GM19455 (cell line): Measurements from ENCODE around the gene KIF21A.
"Not testable (repeated sequence)": the region's sequence is repeated elsewhere in the genome, so short reads cannot be mapped to it uniquely, and the experiment has no call there.

Experiments used
- ATAC-seq: cut with Tn5 transposase; IDR thresholded peaks from one replicate; pipeline ENCODE4 v1.9.1; 2021; ENCODE audit not compliant: unreplicated experiment

The KIF21A gene

DNA sequence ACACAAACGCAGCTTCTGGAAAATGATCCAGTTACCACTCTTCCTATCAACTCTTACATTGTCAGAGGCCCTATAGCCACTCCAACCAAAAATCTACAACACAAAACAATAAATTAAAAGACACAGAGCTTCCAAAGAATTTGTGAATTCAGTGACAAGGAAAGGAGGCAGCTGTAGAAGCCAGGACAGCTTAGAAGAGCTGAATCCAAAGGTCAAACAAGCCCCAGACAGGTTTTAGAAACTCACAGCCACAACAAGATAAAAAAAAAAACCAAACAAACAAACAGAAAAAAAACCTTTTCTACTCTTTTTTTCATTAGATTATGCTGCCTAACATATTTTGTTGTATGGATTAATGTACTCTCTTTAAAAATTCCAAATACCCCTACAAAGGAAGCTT is 94.4 kb downstream of the KIF21A start:
- ATAC-seq, result no peak

DNA sequence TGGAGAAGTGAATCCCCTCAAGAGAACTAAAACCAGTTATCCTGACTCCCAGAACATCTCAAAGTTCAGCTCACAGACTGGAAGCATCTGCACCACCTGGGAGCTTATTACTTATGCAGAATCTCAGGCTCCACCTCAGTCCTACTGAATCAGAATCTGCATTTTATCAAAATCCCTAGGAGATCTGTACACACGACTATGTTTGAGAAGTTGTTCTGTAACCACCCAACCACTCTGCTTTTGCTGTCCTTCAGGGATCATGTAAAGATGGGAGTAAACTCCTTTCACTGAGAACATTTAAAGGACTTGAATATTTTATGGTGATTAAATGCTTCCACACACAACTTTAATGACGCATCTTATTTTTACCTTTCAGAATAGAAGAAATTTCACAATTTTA is 98.0 kb downstream of the KIF21A start:
- no peak for ATAC-seq

DNA sequence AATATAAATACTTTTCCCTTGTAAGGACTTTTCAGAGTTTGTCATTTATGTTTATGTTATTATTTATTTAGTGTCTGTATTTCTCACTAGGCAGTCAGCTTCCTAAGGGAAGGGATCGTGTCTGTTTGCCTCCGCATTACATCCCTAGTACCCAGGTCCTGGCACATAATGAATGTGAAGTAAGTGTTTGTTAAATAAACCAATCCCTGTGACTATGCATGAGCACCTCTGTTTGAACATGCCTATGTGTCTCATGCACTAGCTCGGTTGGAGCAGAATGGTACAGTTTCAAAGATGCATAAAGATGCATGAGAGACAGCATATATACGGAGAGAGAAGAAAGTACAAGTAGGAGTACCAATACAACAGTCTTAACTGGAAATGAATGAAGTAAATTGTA is 99.3 kb downstream of the KIF21A start:
- no peak for ATAC-seq

DNA sequence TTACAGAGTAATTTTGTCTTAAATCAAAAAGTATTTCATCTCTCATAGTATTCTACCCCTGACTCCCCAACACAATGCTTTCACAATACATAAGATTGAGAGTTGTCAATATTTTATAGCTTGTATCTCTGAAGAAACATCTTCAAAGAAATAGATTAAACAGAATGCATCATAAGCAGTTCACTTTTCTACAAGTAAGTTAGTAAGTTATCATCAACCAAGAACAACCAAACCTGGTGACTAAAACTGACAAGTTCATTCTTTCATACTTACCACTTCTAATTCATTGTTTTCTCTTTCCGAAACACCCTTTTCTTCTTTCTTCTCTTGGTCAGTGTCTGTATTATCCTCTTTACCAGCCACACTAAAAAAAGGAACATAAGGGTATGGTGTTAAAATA is 101.2 kb downstream of the KIF21A start:
- no peak for ATAC-seq

DNA sequence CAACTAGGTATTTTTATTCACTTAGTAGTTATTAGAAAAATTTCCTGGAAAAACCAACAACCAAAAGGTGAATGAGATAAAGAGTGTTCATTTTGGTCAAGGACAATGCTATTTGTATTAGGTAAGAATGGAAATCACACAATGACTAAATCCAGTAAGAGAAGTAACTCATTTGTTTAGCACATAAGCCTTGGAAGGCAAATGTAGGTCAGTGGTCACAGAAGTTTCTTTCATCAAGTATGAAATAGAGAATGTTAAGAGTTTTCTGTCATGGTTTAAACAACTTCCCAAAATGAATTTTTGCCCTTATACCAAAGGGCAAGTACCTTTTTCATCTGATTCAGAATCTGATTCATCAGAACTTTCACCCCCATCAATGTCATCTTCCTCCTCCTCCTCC is 101.7 kb downstream of the KIF21A start:
- peak; percentile 51 for ATAC-seq

DNA sequence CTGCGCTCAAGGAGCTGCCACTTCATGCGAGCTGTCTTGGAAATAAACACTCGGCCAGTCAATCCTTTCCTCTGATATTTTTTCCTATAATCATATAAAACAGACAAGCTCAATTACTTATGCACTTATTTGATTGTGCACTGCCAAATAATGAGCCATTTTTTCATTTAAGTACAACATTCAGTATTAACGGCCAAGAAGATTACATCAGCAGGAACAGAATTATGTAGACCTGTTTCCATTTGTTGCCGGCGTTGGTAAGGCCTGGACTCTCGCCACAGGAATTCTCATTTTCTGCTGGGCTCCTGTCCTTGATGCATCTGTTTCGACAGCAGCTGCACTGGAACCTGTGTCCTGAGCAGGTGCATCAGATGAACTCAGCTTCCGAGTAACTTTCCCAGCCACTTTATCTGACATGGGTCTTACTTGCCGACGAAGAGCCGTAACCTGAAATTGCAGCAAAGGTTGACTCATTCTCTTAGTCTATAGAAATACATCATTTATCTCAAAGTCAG is 110.2 kb downstream of the KIF21A start:
- no peak for ATAC-seq

DNA sequence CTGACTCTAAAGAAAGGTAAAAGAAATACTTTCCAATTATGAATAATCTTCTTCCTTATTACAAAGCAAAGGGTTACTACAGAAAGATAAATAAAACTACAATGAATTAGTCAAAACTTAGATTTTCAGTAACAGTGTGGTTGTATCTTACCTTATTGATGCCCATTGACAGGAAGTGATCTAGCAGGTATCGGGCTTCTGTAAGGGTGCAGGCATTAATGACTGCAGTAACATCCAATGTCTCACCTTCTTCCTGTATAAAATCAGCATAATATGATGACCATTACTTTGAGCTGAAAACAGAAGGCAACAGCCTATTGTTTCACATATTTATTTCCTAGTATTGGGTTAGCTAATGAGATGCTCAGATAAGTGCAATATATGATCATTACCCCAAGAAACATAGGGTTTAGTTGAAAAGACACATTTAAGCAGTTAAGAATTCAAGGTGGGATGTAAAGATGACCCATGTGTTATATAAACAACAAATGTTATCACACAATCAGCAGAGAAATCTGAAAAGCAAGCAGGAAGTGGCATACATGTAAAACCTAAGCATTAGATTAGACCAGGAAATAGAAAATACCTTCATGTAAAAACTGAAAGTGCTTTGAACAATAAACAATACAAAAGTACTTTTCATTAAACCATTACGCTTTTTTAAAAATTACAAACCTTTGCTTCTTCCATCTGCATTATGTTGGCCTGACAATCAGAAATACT is 111.2 kb downstream of the KIF21A start:
- ATAC-seq, result no peak

DNA sequence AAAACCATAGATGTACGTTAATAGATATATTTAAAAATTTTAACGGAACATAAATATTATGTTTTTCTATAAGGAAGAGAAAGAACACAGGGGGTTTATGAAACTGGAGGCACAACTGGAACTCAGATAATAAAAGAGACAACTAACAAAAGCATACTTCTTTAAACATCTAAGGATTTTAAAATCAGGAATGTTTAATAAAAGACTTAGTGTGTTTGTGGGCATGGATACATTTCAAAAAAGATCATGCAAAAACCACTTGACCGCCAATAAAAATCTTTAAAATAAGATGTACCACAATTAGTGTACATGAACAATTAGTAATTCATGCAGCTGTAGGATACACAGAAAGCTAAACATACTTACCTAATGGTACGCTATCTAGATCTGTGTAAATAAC is 113.0 kb downstream of the KIF21A start:
- no peak for ATAC-seq

DNA sequence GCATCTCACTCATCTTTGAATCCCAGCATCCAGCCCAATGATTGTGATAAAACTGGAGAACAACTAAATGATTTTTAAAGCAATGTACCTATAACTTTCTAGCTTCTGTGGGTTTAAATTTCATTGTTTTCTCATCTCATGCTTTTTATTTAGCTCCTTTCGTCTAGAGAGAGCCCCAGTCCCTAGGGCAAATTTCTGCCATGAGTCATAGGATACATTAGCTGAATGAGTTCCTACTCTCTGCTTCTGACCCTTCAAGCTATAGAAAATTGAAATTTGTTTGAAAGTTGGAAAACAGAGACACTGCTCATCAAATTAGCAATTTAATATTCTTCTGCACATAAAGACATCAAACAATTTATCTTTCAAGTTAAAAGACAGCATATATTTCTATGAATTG is 113.9 kb downstream of the KIF21A start:
- no peak for ATAC-seq

DNA sequence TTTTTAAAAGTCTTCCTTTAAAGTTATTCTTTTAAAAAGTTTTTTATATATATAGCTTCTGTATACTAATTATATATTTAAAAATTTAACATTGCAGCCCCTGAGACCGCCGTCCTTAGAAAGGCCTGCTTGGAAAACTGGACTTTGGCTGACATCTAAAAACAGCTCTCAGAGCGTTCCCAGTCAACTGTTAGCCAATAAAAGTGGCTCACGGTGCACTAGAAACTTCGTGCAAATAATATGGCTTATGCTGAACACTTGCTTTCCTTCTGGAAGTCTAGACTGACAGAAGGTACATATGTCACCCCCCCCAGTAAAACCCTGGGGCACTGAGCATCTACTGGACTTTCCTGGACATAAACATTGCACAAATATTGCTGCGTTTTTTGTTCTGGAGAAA is 115.0 kb downstream of the KIF21A start:
- ATAC-seq, result no peak

DNA sequence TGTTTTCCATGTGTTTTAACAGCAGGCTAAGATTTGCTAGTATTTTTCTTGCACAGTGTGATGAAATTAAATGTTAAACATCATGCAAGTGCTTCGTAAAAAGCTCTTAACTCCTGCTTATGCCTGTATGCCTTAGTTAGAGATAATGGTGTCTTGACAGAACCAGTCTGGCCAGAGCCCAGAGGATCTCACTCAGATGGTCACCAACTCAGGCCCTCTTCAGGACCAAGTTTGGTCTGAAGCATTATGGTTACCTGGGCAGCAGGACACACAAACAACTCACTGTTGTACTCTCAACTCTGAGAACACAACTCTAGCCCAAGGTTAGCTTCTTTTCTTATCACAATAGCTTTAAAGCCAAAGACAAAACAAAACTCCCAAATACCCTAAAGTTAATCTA is 115.4 kb downstream of the KIF21A start:
- no peak for ATAC-seq

DNA sequence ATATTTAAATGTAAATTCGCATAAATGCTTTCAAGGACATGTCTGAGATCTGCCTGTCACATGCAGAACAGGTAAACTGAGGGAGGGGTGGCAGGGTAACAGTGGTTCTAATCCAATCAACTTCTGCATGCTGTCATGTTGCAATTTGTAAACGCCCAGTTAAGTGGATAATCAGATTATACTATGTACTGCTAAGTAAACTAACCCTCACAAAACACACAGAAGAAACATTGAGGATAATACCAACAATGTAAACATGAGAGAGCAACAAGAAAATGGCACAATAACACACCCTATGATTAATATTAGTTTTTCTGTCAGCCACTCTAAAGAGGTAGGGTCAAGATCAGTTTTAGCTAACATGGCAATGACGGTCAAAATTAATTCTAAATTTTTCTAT is 123.7 kb downstream of the KIF21A start:
- no peak for ATAC-seq

DNA sequence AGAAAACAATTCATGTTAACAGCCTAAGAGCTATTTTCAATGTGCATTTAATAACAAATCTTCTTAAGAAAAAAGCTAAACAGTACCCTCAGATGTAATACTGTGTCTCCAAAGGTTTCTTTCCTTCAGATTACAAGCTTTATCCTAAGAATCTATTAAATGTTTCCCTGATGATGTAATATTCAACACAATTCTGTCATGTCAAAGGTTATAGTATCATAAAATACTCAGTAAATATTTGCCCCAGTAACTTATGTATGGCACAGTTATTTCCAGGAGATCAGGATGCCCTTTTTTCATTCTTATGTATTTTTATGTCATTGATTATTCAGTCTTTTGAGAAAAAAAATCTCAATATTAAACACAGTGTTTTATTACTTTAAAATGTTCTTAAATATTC is 128.4 kb downstream of the KIF21A start:
- ATAC-seq, result no peak

DNA sequence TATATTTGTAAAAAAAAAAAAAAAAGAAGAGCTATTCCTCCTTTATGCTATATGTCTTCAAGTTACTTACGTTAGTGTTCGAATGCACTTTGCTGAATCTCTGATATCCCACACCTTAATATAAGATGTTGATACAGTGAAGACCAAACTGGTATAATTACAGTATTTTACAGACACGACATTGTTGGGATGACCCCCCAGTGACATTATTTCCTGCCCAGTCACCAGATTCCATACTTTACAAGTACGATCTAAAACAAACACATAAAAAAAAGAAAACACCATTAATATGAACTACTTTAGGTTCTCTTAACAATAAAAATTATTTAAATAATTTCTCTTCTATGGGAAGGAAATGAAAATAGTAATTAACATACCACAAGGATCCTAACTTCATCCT is 133.4 kb downstream of the KIF21A start:
- no peak for ATAC-seq

DNA sequence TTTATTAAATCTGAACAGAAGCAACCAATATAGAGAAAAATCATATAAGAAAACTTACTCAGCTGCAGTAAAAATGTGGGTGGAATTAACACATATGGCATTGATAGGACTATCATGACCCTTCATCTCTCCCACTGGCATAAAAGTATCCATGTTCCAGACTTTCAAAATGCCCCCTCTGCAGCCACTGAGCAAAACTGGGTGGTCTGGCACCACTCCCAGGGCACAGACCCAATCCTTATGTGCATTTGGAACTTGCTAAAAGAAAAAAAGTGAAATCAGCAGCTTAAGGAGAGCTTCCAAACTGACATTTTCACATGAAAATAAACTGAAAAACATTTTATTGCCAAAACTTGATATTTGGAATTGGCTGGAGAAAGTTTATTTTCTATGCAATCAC is 141.5 kb downstream of the KIF21A start:
- ATAC-seq, result no peak

DNA sequence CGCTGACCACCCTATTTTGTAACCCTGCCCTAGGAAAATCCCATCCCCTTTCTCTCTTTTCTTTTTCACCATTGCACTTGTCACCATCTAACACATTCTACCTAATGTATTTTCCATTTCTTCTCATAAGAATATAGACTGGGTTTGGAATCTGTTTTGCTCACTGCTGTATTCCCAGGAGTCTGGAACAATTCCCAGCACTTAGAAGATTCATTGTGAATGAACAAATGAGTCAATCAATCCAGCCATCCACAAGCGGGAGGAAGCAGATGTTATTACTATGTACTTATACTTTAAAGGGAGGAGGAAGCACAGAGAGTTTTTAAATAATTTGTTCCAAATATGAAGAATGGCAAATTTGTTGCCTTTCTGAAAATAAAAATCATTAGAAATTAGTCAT is 142.1 kb downstream of the KIF21A start:
- ATAC-seq, result no peak

DNA sequence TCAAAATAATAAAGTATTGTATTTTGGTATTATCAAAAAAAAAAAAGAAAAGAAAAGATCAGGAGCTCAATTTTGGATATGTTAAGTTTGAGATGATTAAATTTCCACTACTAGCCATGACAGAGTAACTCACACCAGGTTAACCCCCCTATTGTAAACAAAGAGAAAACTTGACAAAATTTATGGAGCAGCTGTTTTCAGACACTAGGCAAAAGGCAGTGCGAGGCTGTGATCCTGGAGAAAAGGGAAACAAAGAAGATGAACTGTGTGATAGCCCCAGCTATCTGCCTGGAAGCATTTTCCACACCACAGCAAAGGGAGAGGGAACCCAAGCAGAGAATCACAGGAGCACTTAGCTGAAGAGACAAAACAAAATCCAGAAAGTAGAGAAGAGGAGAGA is 145.0 kb downstream of the KIF21A start:
- no peak for ATAC-seq

DNA sequence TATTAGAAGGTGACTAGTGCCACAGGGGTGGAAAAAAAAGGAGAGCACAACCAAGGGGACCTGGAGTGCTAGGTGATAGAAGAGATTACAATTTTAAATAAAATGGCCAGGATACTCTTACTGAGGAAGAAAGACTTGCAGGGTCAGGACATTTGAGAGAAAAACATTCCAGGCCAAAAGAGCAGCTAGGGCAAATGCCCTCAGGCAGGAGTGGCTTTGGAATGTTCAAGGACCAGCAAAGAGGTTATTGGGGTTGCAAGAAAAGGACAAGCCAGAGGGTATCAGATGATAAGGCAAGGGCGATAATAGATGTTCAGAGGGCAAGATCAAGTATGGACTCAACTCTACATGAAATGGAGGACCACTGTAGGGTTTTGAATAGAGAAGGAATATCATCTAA is 146.4 kb downstream of the KIF21A start:
- no peak for ATAC-seq

DNA sequence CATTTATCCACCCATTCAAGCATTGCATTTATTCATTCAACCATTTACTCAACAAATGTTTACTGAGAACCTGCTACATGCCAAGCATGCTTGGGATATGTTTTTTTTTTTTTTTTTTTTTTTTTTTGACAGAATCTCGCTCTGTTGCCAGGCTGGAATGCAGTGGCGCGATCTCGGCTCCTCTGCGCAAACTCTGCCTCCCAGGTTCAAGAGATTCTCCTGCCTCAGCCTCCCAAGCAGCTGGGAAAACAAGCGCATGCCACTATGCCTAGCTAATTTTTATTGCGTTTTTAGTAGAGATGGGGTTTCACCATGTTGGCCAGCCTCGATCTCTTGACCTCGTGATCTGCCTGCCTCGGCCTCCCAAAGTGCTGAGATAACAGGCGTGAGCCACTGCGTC is 147.3 kb downstream of the KIF21A start:
- ATAC-seq, result not testable (repeated sequence)

DNA sequence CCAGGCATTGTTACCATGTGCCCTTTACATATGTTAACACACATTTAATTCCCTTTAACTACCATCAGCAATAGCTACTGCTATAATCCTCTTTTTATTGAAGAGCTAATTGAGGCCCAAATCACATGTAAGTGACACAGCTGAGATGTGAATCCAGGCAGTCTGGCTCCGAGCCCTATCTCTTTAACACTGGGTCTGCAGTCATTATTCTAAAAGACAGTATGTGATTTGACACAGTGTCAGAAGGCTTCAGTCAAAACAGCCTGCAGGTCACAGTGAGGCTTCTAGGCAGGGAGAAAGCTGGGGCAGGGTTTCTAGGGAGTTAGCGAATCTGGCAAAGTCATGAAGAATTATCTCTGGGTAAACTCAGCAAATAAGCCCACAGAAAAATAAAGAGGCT is 148.2 kb downstream of the KIF21A start:
- no peak for ATAC-seq

DNA sequence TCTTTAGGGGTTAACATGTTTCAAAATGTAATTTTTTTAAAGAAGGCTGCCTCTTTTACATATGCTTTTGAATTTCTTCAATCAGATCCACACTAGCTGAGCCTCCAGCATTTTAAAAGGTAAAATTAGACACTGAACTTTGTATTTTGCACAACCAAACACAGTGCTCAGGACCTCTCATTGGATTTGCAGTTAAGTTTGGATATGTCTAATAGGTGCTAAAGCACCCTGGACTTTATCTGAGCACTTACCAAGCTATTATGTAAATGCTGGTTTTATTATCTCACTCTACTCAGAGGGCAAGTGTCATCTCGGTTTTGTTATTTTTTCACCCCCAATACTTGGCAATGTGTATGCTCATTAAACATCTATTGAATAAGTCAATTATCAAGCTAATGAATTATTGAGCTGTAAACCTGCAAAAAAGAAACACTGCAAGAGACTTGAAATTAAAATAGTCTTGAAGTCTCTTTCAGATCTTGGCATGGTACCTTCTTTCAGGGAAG is 150.7 kb downstream of the KIF21A start:
- ATAC-seq, result no peak

DNA sequence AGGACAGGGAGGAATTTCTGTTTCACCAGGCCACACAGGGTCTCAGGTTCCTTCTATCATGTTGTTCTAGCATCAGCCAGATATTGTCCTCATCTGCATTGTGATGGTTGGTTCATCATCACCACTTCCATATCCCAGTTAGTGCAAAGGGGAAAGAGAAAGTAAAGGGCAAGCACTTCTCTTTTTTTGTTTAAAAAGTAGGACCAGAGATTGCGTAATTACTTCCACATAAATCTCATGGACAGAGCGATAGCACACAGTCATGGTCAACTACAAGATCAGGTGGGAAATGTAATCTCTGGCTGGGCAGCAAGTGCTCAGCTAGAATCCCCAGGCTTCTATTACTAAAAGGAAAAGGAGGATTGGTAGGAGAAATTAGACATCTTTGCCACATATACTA is 155.1 kb downstream of the KIF21A start:
- no peak for ATAC-seq

DNA sequence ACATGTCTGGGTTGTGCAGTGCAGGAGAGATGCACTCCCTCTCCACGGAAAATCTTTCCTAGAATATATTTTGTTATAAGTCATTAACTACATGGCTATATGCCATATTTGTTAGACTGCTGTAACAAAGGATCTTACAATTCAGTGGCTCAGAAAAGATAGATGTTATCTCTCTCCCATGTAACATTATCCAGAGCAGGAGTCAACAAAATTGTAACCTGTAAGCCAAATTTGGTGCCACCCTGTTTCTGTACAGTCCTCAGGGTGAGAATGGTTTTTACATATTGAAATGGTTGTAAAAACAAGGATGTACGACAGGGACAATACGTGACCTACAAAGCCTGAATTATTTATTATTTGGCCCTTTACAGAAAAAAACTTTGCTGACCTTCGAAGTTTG is 155.5 kb downstream of the KIF21A start:
- no peak for ATAC-seq
